ENCODE measurements around the gene TRAPPC2L. TPM values are rescaled to one million over a fixed set of nuclear protein-coding genes. Genes with fewer than 3 reads are reported as not detected.

TRAPPC2L gene
- total RNA-seq, 1 experiment from 2014 or later, result 82.0 TPM

GRCh38 chr16:88876942-88877526, 20.1 kb downstream of the TRAPPC2L start (continued):
- TF ChIP-seq IRF2 (CRISPR knock-in tag; IDR thresholded peaks at IDR 0.05; ENCODE audit: borderline replicate concordance, low read depth), result no peak
- TF ChIP-seq TEAD4 (CRISPR knock-in tag; IDR thresholded peaks at IDR 0.05), result no peak

GRCh38 chr16:88877564-88878289, 20.8 kb downstream of the TRAPPC2L start:
- no peak overlapping the region for H3K4me3 Mint-ChIP-seq
- H3K27ac Mint-ChIP-seq, result no peak overlapping the region
- TF ChIP-seq MYBL2 (CRISPR knock-in tag; IDR thresholded peaks at IDR 0.05) (no peak), ZNF281 (CRISPR knock-in tag; IDR thresholded peaks at IDR 0.05) (no peak), USF1 (CRISPR knock-in tag; IDR thresholded peaks at IDR 0.05) (no peak), ZNF671 (CRISPR knock-in tag; IDR thresholded peaks at IDR 0.05) (no peak), PRDM15 (CRISPR knock-in tag; IDR thresholded peaks at IDR 0.05) (no peak), NFATC4 (CRISPR knock-in tag; IDR thresholded peaks at IDR 0.05) (no peak), TEAD4 (CRISPR knock-in tag; IDR thresholded peaks at IDR 0.05) (no peak), ZNF121 (CRISPR knock-in tag; IDR thresholded peaks at IDR 0.05) (no peak), GTF2I (CRISPR knock-in tag; conservative IDR thresholded peaks at IDR 0.05) (no peak)
- no peaks in the 10 kb centered on the region for H3K9me3 Mint-ChIP-seq
- no peaks in the 10 kb centered on the region; the same call in 1 of the 2 replicates for H3K27me3 Mint-ChIP-seq (ENCODE audit: low read depth)
- ChIA-PET CTCF (no interaction called here), POLR2A (no interaction called here)
- no peaks in the 10 kb centered on the region for H3K4me1 Mint-ChIP-seq
- DNase-seq (ENCODE audit: low spot score), result no peak
- H3K36me3 Mint-ChIP-seq, result no peaks in the 10 kb centered on the region
- ATAC-seq, result no peak

GRCh38 chr16:88878356-88878755, 21.4 kb downstream of the TRAPPC2L start:
- DNase-seq (ENCODE audit: low spot score), result no peak
- no peak overlapping the region for H3K27ac Mint-ChIP-seq
- CTCF ChIA-PET, result no interaction called here
- H3K27me3 Mint-ChIP-seq (ENCODE audit: low read depth), result no peaks in the 10 kb centered on the region; the same call in 1 of the 2 replicates
- H3K9me3 Mint-ChIP-seq, result no peaks in the 10 kb centered on the region
- POLR2A ChIA-PET, result no interaction called here
- H3K4me3 Mint-ChIP-seq, result no peak overlapping the region
- ATAC-seq, result no peak
- H3K36me3 Mint-ChIP-seq, result no peaks in the 10 kb centered on the region
- H3K4me1 Mint-ChIP-seq, result no peaks in the 10 kb centered on the region
- no peak for TF ChIP-seq CDX4 (CRISPR knock-in tag; IDR thresholded peaks at IDR 0.05; ENCODE audit: borderline replicate concordance)
- TF ChIP-seq AR (CRISPR knock-in tag; IDR thresholded peaks at IDR 0.05), result no peak
- TF ChIP-seq SP1 (CRISPR knock-in tag; conservative IDR thresholded peaks at IDR 0.05), result no peak
- TF ChIP-seq ZNF425 (CRISPR knock-in tag; conservative IDR thresholded peaks at IDR 0.05), result no peak
- TF ChIP-seq ZNF317 (CRISPR knock-in tag; IDR thresholded peaks at IDR 0.05; ENCODE audit: borderline replicate concordance, low read depth), result no peak
- no peak for TF ChIP-seq USF2 (CRISPR knock-in tag; IDR thresholded peaks at IDR 0.05)
- TF ChIP-seq TEAD4 (CRISPR knock-in tag; IDR thresholded peaks at IDR 0.05), result no peak
- no peak for TF ChIP-seq ZNF396 (CRISPR knock-in tag; IDR thresholded peaks at IDR 0.05; ENCODE audit: borderline replicate concordance)
- TF ChIP-seq GRHL2 (CRISPR knock-in tag; IDR thresholded peaks at IDR 0.05; ENCODE audit: insufficient replicate concordance, severe bottlenecking), result no peak

Data from WTC11 (cell line).